HG02885 (cell line): ENCODE data around the gene GYPC.

Experiments used
- ATAC-seq: cut with Tn5 transposase; IDR thresholded peaks from one replicate; pipeline ENCODE4 v1.9.1; 2021; ENCODE audit warnings: mild to moderate bottlenecking; ENCODE audit not compliant: unreplicated experiment, poor library complexity

The GYPC gene

GRCh38 chr2:126722081-126722480, 66.1 kb downstream of the GYPC start:
- no peak for ATAC-seq

- no peak for ATAC-seq
These were observed 66.6 kb downstream of the GYPC start for GRCh38 chr2:126722546-126722945.

- ATAC-seq = no peak
These were observed 67.4 kb downstream of the GYPC start for GRCh38 chr2:126723281-126723815.

- no peak for ATAC-seq
These were observed 69.6 kb downstream of the GYPC start for GRCh38 chr2:126725580-126725979.

- no peak for ATAC-seq
These were observed 73.9 kb downstream of the GYPC start for GRCh38 chr2:126729896-126730295.

GRCh38 chr2:126730655-126731054, 74.7 kb downstream of the GYPC start:
- ATAC-seq = no peak

- ATAC-seq = no peak
These were observed 75.4 kb downstream of the GYPC start for GRCh38 chr2:126731353-126731752.

- no peak for ATAC-seq
These were observed 76.8 kb downstream of the GYPC start for GRCh38 chr2:126732682-126733245.

GRCh38 chr2:126733795-126734194, 77.8 kb downstream of the GYPC start:
- ATAC-seq = no peak

- no peak for ATAC-seq
These were observed 80.3 kb downstream of the GYPC start for GRCh38 chr2:126736133-126736874.

- no peak for ATAC-seq
These were observed 83.2 kb downstream of the GYPC start for GRCh38 chr2:126739141-126739540.

GRCh38 chr2:126744640-126745039, 88.7 kb downstream of the GYPC start:
- no peak for ATAC-seq
